Left kidney (tissue), 8 donors: ENCODE data around the gene S100A10. TPM values are rescaled to one million over a fixed set of nuclear protein-coding genes. Genes with fewer than 3 reads are reported as not detected.

Source experiments
- DNase-seq: peaks from one replicate; pipeline ENCODE4 v3.0.0-alpha.2; 2013
- long read RNA-seq, 8 donors: transcript quantifications; one replicate each; lab custom pipeline, GENCODE V29; 2026
- polyA plus RNA-seq: library from polyadenylated mRNA; unstranded; fragments of 120-200 nt; gene quantifications from one replicate; pipeline ENCODE4 v1.2.1, GENCODE V29; 2013; ENCODE audit not compliant: insufficient read length

Gene S100A10, protein sequence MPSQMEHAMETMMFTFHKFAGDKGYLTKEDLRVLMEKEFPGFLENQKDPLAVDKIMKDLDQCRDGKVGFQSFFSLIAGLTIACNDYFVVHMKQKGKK
- polyA plus RNA-seq: 190 TPM
- long read RNA-seq, donor 1, transcript S100A10-202 (3 exons, 1,202 nt): major isoform, 186 of 286 reads
- long read RNA-seq, donor 1, partial matches to known transcripts: 100 of 286 reads
- long read RNA-seq, donor 1, other reads (novel, unspliced or antisense): 0 of 286 reads
- long read RNA-seq, donor 2, transcript S100A10-202 (3 exons, 1,202 nt): major isoform, 167 of 253 reads
- long read RNA-seq, donor 2, partial matches to known transcripts: 86 of 253 reads
- long read RNA-seq, donor 2, other reads (novel, unspliced or antisense): 0 of 253 reads
- long read RNA-seq, donor 3, transcript S100A10-202 (3 exons, 1,202 nt): major isoform, 104 of 197 reads
- long read RNA-seq, donor 3, partial matches to known transcripts: 92 of 197 reads
- long read RNA-seq, donor 3, other reads (novel, unspliced or antisense): 0 of 197 reads
- long read RNA-seq, donor 4, transcript S100A10-202 (3 exons, 1,202 nt): major isoform, 14 of 24 reads
- long read RNA-seq, donor 4, partial matches to known transcripts: 10 of 24 reads
- long read RNA-seq, donor 4, other reads (novel, unspliced or antisense): 0 of 24 reads
- long read RNA-seq, donor 5, transcript S100A10-202 (3 exons, 1,202 nt): major isoform, 221 of 341 reads
- long read RNA-seq, donor 5, partial matches to known transcripts: 120 of 341 reads
- long read RNA-seq, donor 5, other reads (novel, unspliced or antisense): 0 of 341 reads
- long read RNA-seq, donor 6, transcript S100A10-202 (3 exons, 1,202 nt): major isoform, 199 of 308 reads
- long read RNA-seq, donor 6, partial matches to known transcripts: 104 of 308 reads
- long read RNA-seq, donor 6, other reads (novel, unspliced or antisense): 5 of 308 reads
- long read RNA-seq, donor 7, transcript S100A10-202 (3 exons, 1,202 nt): major isoform, 219 of 341 reads
- long read RNA-seq, donor 7, partial matches to known transcripts: 116 of 341 reads
- long read RNA-seq, donor 7, other reads (novel, unspliced or antisense): 6 of 341 reads
- long read RNA-seq, donor 8, transcript S100A10-202 (3 exons, 1,202 nt): major isoform, 76 of 130 reads
- long read RNA-seq, donor 8, partial matches to known transcripts: 54 of 130 reads
- long read RNA-seq, donor 8, other reads (novel, unspliced or antisense): 0 of 130 reads

DNA sequence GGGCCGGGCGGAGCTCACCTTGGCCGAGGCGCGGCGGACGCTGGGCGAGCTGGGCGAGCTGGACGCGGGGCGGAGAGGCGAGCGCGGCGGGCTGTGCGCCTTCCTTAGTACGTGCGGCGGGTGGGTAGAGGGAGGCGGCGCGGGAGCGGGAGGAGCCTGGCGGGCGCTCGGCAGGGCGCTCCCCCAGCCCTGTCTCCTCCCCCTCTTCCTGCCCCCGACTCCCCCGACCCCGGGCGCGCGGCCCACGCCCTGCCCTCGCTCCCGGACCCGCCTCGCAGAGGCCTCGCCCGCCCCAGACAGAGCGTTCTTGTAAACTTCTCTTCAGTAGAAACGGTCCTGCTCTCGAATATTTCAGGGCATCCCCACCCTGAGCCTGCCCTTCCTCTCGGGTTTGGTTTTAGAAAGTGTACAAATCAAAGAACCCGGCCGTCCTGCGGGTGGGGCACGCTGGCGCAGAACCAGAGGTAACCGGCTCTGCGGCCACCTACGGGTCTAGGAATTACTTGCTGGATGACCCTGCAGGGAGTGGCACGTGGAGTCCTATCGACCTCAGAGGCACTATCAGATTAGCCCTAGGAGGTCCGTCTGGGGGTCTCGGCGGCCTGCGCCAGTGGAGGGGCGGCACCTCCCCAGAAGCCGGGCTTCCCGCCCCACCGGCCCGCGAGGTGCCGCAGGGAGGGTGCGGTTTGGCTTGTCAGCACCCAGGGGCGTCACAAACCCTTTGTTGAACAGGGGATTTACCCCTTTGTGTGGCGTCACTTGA is at the start of gene S100A10:
Gene S100A10, minus strand, starts transcription at position 126 of the 763 bp plus-strand sequence. CDS start 7,629 bp downstream, outside the sequence.
- DNase-seq: no peak

- DNase-seq: no peak
Observed at GRCh38 chr1:152042030-152042429, 48.4 kb upstream of the S100A10 start.

DNA sequence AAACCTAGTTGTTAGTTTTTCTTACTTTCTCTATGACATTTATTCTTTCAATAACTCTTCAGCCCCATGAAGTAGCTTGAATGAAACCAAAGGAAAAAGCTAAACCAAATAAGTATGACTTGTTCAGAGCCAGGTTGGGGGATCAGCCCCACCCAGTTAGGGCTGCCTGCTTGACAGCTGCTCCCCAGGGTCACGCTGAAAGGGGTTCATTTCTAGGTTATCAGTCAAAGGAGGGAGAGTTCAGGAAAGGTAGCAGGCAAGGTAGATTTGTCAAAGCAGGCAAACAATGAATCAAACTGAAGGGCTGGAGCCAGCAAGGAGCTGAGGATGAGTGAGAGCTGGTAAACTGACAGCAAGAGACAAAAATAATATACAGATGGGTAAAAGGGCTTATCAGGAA is 46.2 kb upstream of the S100A10 start:
- no peak for DNase-seq

GRCh38 chr1:152039461-152039860 is 45.8 kb upstream of the S100A10 start:
- DNase-seq: no peak

- no peak for DNase-seq
Observed at GRCh38 chr1:152038871-152039270, 45.2 kb upstream of the S100A10 start.

DNA sequence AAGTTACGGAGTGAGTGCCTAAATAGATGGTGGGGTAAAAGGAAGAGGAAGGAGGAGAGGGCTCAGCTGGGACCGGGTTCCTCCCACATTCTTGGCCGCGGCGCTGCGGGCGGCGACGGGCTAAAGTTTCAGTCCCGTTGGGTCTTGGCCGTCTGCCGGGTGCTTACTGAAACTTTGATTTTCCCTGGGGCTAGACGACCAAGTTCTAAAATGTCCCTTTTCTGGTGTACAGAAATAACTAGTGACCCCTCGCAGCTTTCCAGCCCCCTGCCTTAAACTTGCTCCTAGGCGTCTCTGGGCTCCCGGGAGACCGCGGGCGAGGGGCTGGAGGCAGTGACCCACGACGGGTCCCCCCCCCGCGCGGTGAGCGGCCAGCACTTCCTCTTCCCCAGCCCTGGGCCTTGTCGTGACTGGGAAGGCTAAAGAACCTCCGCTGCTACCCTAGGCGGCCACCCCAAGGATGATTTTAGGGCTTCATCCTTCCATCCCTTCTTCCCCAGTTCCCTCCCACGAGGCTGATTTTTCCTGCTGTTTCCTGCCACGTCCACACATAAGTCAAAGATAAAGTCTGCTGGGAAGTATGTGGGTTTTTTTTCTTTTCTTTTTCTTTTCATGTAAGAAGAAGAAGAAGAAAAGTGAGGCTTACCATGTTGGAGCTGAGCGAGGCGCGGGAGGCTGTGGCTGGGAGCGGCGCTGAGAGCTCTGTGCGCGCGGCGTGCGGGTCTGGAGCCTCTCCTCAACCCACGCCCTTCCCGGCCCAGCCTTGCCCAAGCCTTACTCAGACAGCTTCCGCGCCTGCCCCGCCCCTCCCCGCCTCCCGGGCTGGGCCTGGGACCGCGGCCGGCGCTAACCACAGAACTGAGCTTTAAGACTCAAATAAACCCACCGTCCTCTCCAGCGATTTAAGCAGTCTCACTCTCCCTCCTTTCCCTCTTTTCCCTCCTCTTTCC is 42.9 kb upstream of the S100A10 start, which contains the start of gene S100A11:
Gene S100A11, minus strand, starts transcription at position 738 of the 950 bp plus-strand sequence. Its CDS starts 89 bp downstream, at position 649.
- DNase-seq: peak; percentile 75

- DNase-seq: peak; percentile 24
Observed at GRCh38 chr1:152035539-152036266, 42.0 kb upstream of the S100A10 start.

GRCh38 chr1:152034654-152035538 is 41.2 kb upstream of the S100A10 start:
- peak; percentile 74 for DNase-seq

- no peak for DNase-seq
Observed at GRCh38 chr1:152034324-152034653, 40.6 kb upstream of the S100A10 start.

DNA sequence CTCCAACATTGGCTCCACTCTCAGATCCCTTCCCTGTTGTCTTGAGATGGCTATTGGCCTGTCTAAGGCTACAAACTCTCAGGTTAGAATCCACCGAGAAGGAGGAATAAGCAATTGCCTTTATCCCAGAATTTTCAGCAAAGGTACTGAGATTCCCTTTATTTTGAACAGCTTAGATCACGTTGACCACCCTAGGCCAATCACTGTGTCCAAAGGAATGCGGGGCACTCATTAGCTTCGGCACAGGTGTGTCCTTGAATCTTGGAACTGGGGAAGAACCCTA is 36.2 kb upstream of the S100A10 start:
- DNase-seq: no peak

GRCh38 chr1:152029144-152029928 is 35.7 kb upstream of the S100A10 start:
- no peak for DNase-seq

DNA sequence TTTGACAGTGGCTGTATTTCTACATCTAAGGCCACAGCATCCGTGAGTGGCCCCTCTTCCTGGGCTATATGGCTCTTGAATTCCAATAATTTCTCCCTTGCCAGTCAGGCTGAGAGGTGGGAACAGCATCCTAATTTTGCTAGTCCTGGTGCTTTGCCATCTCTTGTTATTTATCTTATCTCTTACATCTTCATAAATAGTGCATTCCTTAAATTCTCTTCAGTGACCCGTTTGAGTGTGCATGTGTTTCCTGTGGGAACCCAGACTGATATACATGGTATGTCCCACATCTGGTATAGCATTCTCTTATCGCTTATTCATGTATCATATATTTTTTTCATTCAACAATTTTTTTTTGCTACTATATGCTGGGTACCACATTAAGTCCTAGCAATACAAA is 33.2 kb upstream of the S100A10 start:
- DNase-seq: no peak

GRCh38 chr1:152024223-152024622 is 30.6 kb upstream of the S100A10 start:
- no peak for DNase-seq

- DNase-seq: no peak
Observed at GRCh38 chr1:152023221-152023620, 29.6 kb upstream of the S100A10 start.

GRCh38 chr1:152022474-152022873 is 28.8 kb upstream of the S100A10 start:
- DNase-seq: no peak

GRCh38 chr1:152021569-152021968 is 27.9 kb upstream of the S100A10 start:
- DNase-seq: no peak

DNA sequence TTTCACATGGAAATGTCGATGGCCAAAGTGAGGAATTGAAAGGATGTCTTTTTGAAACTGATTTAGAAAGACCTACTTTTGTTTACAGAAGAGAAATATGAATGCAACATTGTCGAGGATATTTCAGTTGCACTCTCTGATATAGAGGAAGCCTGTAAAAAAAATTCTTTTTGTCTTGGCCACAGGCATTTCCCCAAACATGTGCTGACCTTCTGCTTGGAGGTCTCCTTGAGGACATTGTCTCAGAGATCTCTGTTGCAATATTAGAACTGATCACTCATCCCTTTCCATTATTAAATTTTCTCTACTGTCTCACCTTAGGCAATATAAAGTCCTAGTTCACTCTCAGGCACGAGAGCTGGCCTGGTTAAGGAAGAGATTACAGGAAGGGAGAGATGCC is 27.2 kb upstream of the S100A10 start:
- no peak for DNase-seq

DNA sequence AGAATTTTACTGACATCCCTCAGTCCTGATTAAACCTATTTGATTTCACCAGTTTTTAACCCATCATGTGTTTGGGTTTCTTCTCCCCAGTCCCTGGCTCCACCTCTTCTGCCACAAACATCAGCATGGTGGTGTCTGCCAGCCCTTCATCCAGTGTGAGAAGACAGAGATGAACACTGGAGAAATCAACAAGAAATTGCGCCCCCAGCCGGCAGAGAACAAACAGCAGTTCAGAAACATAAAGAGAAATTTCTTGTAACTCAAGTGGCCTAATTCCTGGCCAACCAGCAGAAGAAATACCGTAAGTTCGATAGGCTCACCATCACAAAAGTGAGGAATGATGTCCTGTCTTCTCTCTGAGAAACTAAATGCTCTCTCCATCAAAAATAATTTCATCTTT is 24.9 kb upstream of the S100A10 start:
- DNase-seq: no peak
